ENCODE measurements around the gene U2AF1L4.
A peak's percentile ranks its signal among the peaks of the same experiment; 100 is the strongest.

The U2AF1L4 gene

GRCh38 chr19:35767288-35768081 lies 22.3 kb upstream of the U2AF1L4 start:
- FAIRE-seq = no peak
- no peak for DNase-seq (ENCODE audit: insufficient read length)
- TF ChIP-seq POLR2AphosphoS5 (IDR thresholded peaks at IDR 0.05; ENCODE audit: low read depth, low read length) (no peak), TAF1 (IDR thresholded peaks at IDR 0.05; ENCODE audit: borderline replicate concordance, low read depth, low read length) (no peak), POLR2A (IDR thresholded peaks at IDR 0.05; ENCODE audit: low read depth, low read length) (no peak)

- TF ChIP-seq POLR2A (IDR thresholded peaks at IDR 0.05; ENCODE audit: low read depth, low read length) (no peak), TAF1 (IDR thresholded peaks at IDR 0.05; ENCODE audit: borderline replicate concordance, low read depth, low read length) (no peak), POLR2AphosphoS5 (IDR thresholded peaks at IDR 0.05; ENCODE audit: low read depth, low read length) (no peak)
- FAIRE-seq = no peak
- no peak for DNase-seq (ENCODE audit: insufficient read length)
These were observed 21.4 kb upstream of the U2AF1L4 start for GRCh38 chr19:35766571-35767104.

GRCh38 chr19:35764432-35765315 lies 19.5 kb upstream of the U2AF1L4 start:
- no peak for TF ChIP-seq POLR2AphosphoS5 (IDR thresholded peaks at IDR 0.05; ENCODE audit: low read depth, low read length)
- TF ChIP-seq TAF1 (IDR thresholded peaks at IDR 0.05; ENCODE audit: borderline replicate concordance, low read depth, low read length) = no peak
- no peak for TF ChIP-seq POLR2A (IDR thresholded peaks at IDR 0.05; ENCODE audit: low read depth, low read length)
- no peak for FAIRE-seq
- DNase-seq (ENCODE audit: insufficient read length) = no peak

- TF ChIP-seq TAF1 (IDR thresholded peaks at IDR 0.05; ENCODE audit: borderline replicate concordance, low read depth, low read length) (no peak), POLR2A (IDR thresholded peaks at IDR 0.05; ENCODE audit: low read depth, low read length) (no peak), POLR2AphosphoS5 (IDR thresholded peaks at IDR 0.05; ENCODE audit: low read depth, low read length) (no peak)
- FAIRE-seq (no peak), DNase-seq (ENCODE audit: insufficient read length) (no peak)
These were observed 15.6 kb upstream of the U2AF1L4 start for GRCh38 chr19:35760711-35761349.

GRCh38 chr19:35759697-35760096 lies 14.5 kb upstream of the U2AF1L4 start:
- TF ChIP-seq POLR2A (IDR thresholded peaks at IDR 0.05; ENCODE audit: low read depth, low read length) (no peak), TAF1 (IDR thresholded peaks at IDR 0.05; ENCODE audit: borderline replicate concordance, low read depth, low read length) (no peak), POLR2AphosphoS5 (IDR thresholded peaks at IDR 0.05; ENCODE audit: low read depth, low read length) (no peak)
- DNase-seq (ENCODE audit: insufficient read length) = no peak
- no peak for FAIRE-seq

GRCh38 chr19:35757749-35758608 lies 12.8 kb upstream of the U2AF1L4 start, which contains the start of gene PROSER3:
PROSER3 (plus strand) TSS chr19:35758176; CDS start chr19:35758216, 40 bp downstream.
- peak; percentile 98 for DNase-seq (ENCODE audit: insufficient read length)
- FAIRE-seq = peak; percentile 92
- TF ChIP-seq POLR2A (IDR thresholded peaks at IDR 0.05; ENCODE audit: low read depth, low read length) (peak; percentile 83), TAF1 (IDR thresholded peaks at IDR 0.05; ENCODE audit: borderline replicate concordance, low read depth, low read length) (no peak), POLR2AphosphoS5 (IDR thresholded peaks at IDR 0.05; ENCODE audit: low read depth, low read length) (peak; percentile 89)

- no peak for TF ChIP-seq POLR2A (IDR thresholded peaks at IDR 0.05; ENCODE audit: low read depth, low read length)
- no peak for FAIRE-seq
- no peak for DNase-seq (ENCODE audit: insufficient read length)
These were observed 12.1 kb upstream of the U2AF1L4 start for GRCh38 chr19:35757231-35757748.

GRCh38 chr19:35756377-35757230 lies 11.4 kb upstream of the U2AF1L4 start, which contains the start of gene HSPB6:
HSPB6 (minus strand) TSS chr19:35757029; CDS start chr19:35757008, 21 bp downstream.
- TF ChIP-seq TAF1 (IDR thresholded peaks at IDR 0.05; ENCODE audit: borderline replicate concordance, low read depth, low read length) (no peak), POLR2AphosphoS5 (IDR thresholded peaks at IDR 0.05; ENCODE audit: low read depth, low read length) (no peak), POLR2A (IDR thresholded peaks at IDR 0.05; ENCODE audit: low read depth, low read length) (no peak)
- FAIRE-seq (no peak), DNase-seq (ENCODE audit: insufficient read length) (no peak)

GRCh38 chr19:35755550-35756376 lies 10.5 kb upstream of the U2AF1L4 start:
- FAIRE-seq (no peak), DNase-seq (ENCODE audit: insufficient read length) (no peak)
- TF ChIP-seq POLR2A (IDR thresholded peaks at IDR 0.05; ENCODE audit: low read depth, low read length) (no peak), POLR2AphosphoS5 (IDR thresholded peaks at IDR 0.05; ENCODE audit: low read depth, low read length) (no peak), TAF1 (IDR thresholded peaks at IDR 0.05; ENCODE audit: borderline replicate concordance, low read depth, low read length) (no peak)

Data from GM12892 (cell line).